ENCODE data around the gene IL31RA.

- no peak for TF ChIP-seq CTCF (IDR thresholded peaks at IDR 0.05; ENCODE audit: low read length)
- no peak for TF ChIP-seq EZH2phosphoT487 (IDR thresholded peaks at IDR 0.05; ENCODE audit: low read length)
Measured at GRCh38 chr5:55935371-55935770, 84.2 kb downstream of the IL31RA start.

Measured in MM.1S (cell line).